Tibial nerve (tissue), 4 donors: ENCODE data around the gene TAF11L3. TPM values are rescaled to one million over a fixed set of nuclear protein-coding genes. Genes with fewer than 3 reads are reported as not detected.
"Not testable (repeated sequence)": the region's sequence is repeated elsewhere in the genome, so short reads cannot be mapped to it uniquely, and the experiment has no call there.

ENCODE experiments used
- DNase-seq, 2 donors: peaks; one replicate each; pipeline ENCODE4 v3.0.0-alpha.2; 2019; ENCODE audit warnings: low spot score in 2 of 2
- H3K27ac ChIP-seq, 4 donors: fragments of 200-600 bp; sonication (generic) in 3 of 4; one replicate each; pipeline ENCODE4 v1.5.1; 2017 to 2019; ENCODE audit warnings: mild to moderate bottlenecking in 1 of 4
- H3K27me3 ChIP-seq, 2 donors: fragments of 200-600 bp; sonication (generic) in 1 of 2; one replicate each; pipeline versions ENCODE4 v1.5.1 to v1.6.0; 2017 to 2019
- H3K36me3 ChIP-seq, 3 donors: fragments of 200-600 bp; sonication (generic); one replicate each; pipeline ENCODE4 v1.5.1; 2018 to 2019
- H3K4me1 ChIP-seq, 4 donors: fragments of 200-600 bp; sonication (generic) in 3 of 4; one replicate each; pipeline ENCODE4 v1.5.1; 2017 to 2019
- H3K4me3 ChIP-seq, 4 donors: fragments of 200-600 bp; sonication (generic) in 3 of 4; one replicate each; pipeline ENCODE4 v1.5.1; 2017 to 2019; ENCODE audit warnings: mild to moderate bottlenecking in 1 of 4, moderate library complexity in 1 of 4
- H3K9me3 ChIP-seq, 4 donors: fragments of 200-600 bp; sonication (generic) in 3 of 4; one replicate each; pipeline ENCODE4 v1.5.1; 2017 to 2019
- CTCF ChIP-seq, 5 experiments: fragments of 200-600 bp in 3 of 5; fragments of 450-650 bp in 2 of 5; sonication (generic) in 3 of 5; IDR thresholded peaks; one replicate each; pipeline ENCODE4 v1.5.1; 2016 to 2019; ENCODE audit warnings: antibody characterized with exemption in 5 of 5, mild to moderate bottlenecking in 3 of 5, moderate library complexity in 2 of 5
- EP300 ChIP-seq, 2 donors: sonication (generic); formaldehyde crosslinking; IDR thresholded peaks; one replicate each; pipeline ENCODE4 v1.6.1; 2017; ENCODE audit warnings: antibody characterized with exemption in 2 of 2, mild to moderate bottlenecking in 1 of 2
- POLR2A ChIP-seq, 2 donors: fragments of 450-650 bp; IDR thresholded peaks; one replicate each; pipeline ENCODE4 v1.6.1; 2017; ENCODE audit warnings: antibody characterized with exemption in 2 of 2, mild to moderate bottlenecking in 2 of 2, moderate library complexity in 2 of 2
- WGBS, 2 donors: methylation state at CpG; one replicate each; pipeline ENCODE4 v1.1.5; 2018; 5-methylcytosine and 5-hydroxymethylcytosine counted together
- total RNA-seq, 4 donors: library from RNA; depleted of rRNA; stranded (reverse); fragments of >200 nt; gene quantifications; one replicate each; pipeline ENCODE4 v1.1.0, GENCODE V29; 2016

Gene TAF11L3
- total RNA-seq, 4 donors from 2014 or later = not detected

DNA sequence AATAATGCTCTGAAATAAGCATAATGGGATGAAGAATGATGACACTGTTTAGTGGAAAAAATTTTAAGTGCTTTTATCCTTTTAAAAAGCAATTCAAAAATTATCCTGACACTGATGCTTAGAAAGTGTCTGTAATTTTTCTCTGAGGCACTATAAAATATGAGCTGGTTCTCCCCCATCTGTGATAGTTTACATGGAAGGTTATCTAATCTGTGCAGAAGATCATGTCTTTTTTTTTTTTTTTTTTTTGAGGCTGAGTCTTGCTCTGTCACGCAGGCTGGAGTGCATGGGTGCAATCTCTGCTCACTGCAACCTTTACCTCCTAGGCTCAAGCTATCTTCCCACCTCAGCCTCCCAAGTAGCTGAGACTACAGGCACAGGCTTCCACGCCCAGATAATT, 35.4 kb upstream of the TAF11L3 start:
- no peak overlapping the region for H3K4me3 ChIP-seq
- DNase-seq = no peak
- TF ChIP-seq POLR2A (IDR thresholded peaks at IDR 0.05) = no peak
- TF ChIP-seq EP300 (IDR thresholded peaks at IDR 0.05) = no peak
- no peak for TF ChIP-seq CTCF (IDR thresholded peaks at IDR 0.05)
- no peaks in the 10 kb centered on the region for H3K4me1 ChIP-seq
- no peaks in the 10 kb centered on the region for H3K27me3 ChIP-seq
- WGBS, 2 donors = 78% methylated on average over 2 of the region's 2 CpGs
- no peaks in the 10 kb centered on the region for H3K9me3 ChIP-seq
- H3K36me3 ChIP-seq = no peaks in the 10 kb centered on the region
- no peak overlapping the region for H3K27ac ChIP-seq

DNA sequence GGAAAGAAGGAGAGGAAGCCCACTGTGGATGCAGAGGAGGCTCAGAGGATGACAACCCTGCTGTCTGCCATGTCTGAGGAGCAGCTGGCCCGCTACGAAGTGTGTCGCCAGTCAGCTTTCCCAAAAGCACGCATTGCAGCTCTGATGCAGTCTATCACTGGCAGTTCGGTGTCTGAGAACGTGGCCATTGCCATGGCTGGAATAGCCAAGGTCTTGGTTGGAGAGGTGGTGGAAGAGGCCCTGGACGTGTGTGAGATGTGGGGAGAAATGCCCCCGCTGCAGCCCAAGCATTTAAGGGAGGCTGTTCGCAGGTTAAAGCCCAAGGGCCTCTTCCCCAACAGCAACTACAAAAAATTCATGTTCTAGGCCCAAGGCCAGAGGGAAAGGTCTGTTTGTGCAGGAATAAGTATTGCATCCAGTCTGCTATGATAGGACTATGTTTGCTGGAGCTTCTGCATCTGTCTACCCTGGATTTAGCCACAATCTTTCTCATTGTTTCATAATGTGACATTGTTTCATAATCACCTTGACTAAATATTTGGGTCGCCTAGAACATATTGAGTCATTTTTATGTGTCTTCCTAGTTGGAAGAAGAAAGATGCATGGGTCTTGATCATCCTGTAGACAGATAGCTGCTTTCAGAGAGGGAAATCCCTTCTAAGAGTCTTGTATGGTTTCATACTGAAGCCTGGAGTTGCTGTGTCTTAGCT, 31.5 kb upstream of the TAF11L3 start:
- H3K4me3 ChIP-seq, H3K4me1 ChIP-seq, H3K27me3 ChIP-seq, H3K36me3 ChIP-seq, H3K27ac ChIP-seq, DNase-seq, H3K9me3 ChIP-seq: not testable (repeated sequence)
- 90% methylated on average over 10 of the region's 10 CpGs for WGBS, 2 donors

DNA sequence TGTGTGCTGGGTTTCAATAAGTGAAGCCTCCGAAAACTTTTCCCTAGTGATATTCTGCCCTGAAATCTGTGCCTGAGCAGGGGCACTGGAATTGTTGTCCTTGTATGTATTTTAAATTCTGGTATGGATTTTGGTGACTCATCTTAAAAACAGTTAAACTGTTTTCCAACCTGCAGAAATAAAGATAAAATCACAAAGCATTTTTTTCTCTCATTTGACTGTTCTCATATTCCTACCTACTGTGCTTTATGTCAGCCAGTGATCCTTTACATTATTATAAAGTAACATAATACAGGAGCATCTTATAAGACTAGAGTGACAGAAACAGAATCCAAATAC, 31.0 kb upstream of the TAF11L3 start:
- WGBS, 2 donors = 90 to 94% methylated on average over 1 of the region's 1 CpG

DNA sequence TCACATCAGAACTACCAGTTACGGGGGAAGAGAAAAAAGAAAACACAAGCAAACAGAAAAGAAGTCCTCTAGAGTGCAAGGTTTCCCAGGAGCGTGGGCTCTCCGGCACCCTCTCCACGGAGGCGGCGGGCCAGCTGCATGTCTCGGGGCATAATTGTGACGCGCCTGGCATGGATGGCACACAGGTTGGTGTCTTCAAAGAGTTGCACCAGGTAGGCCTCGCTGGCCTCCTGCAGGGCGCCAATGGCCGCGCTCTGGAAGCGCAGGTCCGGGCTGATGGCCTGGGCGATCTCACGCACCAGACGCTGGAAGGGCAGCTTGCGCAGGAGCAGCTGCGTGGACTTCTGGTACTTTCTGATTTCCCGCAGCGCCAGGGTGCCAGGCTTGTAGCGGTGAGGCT, 26.9 kb upstream of the TAF11L3 start:
- H3K36me3 ChIP-seq, H3K27me3 ChIP-seq, H3K4me3 ChIP-seq, DNase-seq, H3K9me3 ChIP-seq, H3K27ac ChIP-seq, H3K4me1 ChIP-seq: not testable (repeated sequence)
- WGBS, 2 donors = 95 to 97% methylated on average over 16 to 19 of the region's 23 CpGs

More for the DNA sequence above, 31.0 kb upstream of the TAF11L3 start:
- Histone ChIP-seq H3K27ac (no peak overlapping the region), H3K27me3 (no peaks in the 10 kb centered on the region), H3K36me3 (no peaks in the 10 kb centered on the region), H3K4me3 (no peak overlapping the region), H3K4me1 (no peaks in the 10 kb centered on the region), H3K9me3 (no peaks in the 10 kb centered on the region)
- DNase-seq = no peak
- no peak for TF ChIP-seq CTCF (IDR thresholded peaks at IDR 0.05)
- TF ChIP-seq EP300 (IDR thresholded peaks at IDR 0.05) = no peak
- no peak for TF ChIP-seq POLR2A (IDR thresholded peaks at IDR 0.05)

GRCh38 chr5:17492770-17493169, 25.4 kb upstream of the TAF11L3 start:
- Histone ChIP-seq H3K27ac (no peak overlapping the region), H3K4me3 (no peak overlapping the region), H3K27me3 (no peaks in the 10 kb centered on the region), H3K4me1 (no peaks in the 10 kb centered on the region), H3K9me3 (peaks cover 0 to 4% (median 0%) of the 10 kb centered on the region in 4 donors), H3K36me3 (no peaks in the 10 kb centered on the region)
- no peak for TF ChIP-seq CTCF (IDR thresholded peaks at IDR 0.05)
- no peak for TF ChIP-seq POLR2A (IDR thresholded peaks at IDR 0.05)
- TF ChIP-seq EP300 (IDR thresholded peaks at IDR 0.05) = no peak
- 86 to 88% methylated on average over 3 of the region's 3 CpGs for WGBS, 2 donors
- DNase-seq = no peak

- 62 to 72% methylated on average over 4 of the region's 4 CpGs for WGBS, 2 donors
Measured at GRCh38 chr5:17497446-17497845, 20.7 kb upstream of the TAF11L3 start.

GRCh38 chr5:17497931-17498330, 20.2 kb upstream of the TAF11L3 start, which contains the start of gene TAF11L2:
TAF11L2 (plus strand) TSS chr5:17498231.
- not testable (repeated sequence) for H3K36me3 ChIP-seq, H3K9me3 ChIP-seq, DNase-seq, H3K27ac ChIP-seq, H3K4me3 ChIP-seq, H3K4me1 ChIP-seq, H3K27me3 ChIP-seq
- WGBS, 2 donors = 86 to 91% methylated on average over 7 to 8 of the region's 8 CpGs

More at GRCh38 chr5:17497446-17497845, 20.7 kb upstream of the TAF11L3 start:
- no peak overlapping the region for H3K4me3 ChIP-seq
- H3K27me3 ChIP-seq = no peaks in the 10 kb centered on the region
- peaks cover 0 to 4% (median 0%) of the 10 kb centered on the region in 4 donors for H3K9me3 ChIP-seq
- TF ChIP-seq EP300 (IDR thresholded peaks at IDR 0.05) (no peak), CTCF (IDR thresholded peaks at IDR 0.05) (no peak), POLR2A (IDR thresholded peaks at IDR 0.05) (no peak)
- no peaks in the 10 kb centered on the region for H3K4me1 ChIP-seq
- no peak for DNase-seq
- H3K36me3 ChIP-seq = no peaks in the 10 kb centered on the region
- no peak overlapping the region for H3K27ac ChIP-seq
